A549 (cell line): Measurements from ENCODE around the gene ANK2. TPM values are rescaled to one million over a fixed set of nuclear protein-coding genes. Genes with fewer than 3 reads are reported as not detected.
A peak's percentile ranks its signal among the peaks of the same experiment; 100 is the strongest.

Experiments used
- ATAC-seq, 2 experiments: fragments of 200-7000 bp in 1 of 2; fragments of >200 bp in 1 of 2; cut with Nextera tagmentation in 1 of 2; cut with Tn5 transposase in 1 of 2; 3 replicates each; pipeline versions ENCODE4 v1.8.0 to v1.9.1; 2018 to 2020; ENCODE audit warnings: mild to moderate bottlenecking in 1 of 2, moderate library complexity in 1 of 2
- CTCF ChIA-PET: fragments of 300-600 bp; sonication (Branson Sonifier 250); formaldehyde crosslinking; extraction: SDS; loops from one replicate; lab custom pipeline; 2021; ENCODE audit warnings: antibody characterized with exemption, inconsistent platforms; lab: Yijun Ruan, JAX
- POLR2A ChIA-PET: fragments of 350-600 bp; formaldehyde crosslinking; extraction: SDS; loops from one replicate; lab custom pipeline; 2021; ENCODE audit warnings: antibody characterized with exemption, inconsistent platforms; lab: Yijun Ruan, JAX
- DNase-seq, 2 experiments: peaks; one replicate each; pipeline versions ENCODE4 v3.0.0 to v3.0.0-alpha.2; 2011 to 2016; ENCODE audit warnings: low read depth in 1 of 2, low spot score in 1 of 2
- FAIRE-seq: peaks from 2 replicates; lab custom pipeline; 2011; peaks lifted over from hg19 to GRCh38; lab: Jason Lieb, UNC
- H3K27ac ChIP-seq, 2 experiments: fragments of >200 bp; sonication (Bioruptor Twin); formaldehyde crosslinking; 3 replicates each; pipeline ENCODE4 v1.5.1; 2016 to 2017
- H3K4me1 ChIP-seq: fragments of >200 bp; sonication (Bioruptor Twin); formaldehyde crosslinking; 3 replicates; pipeline ENCODE4 v1.6.1; 2016
- H3K4me2 ChIP-seq: fragments of >200 bp; sonication (Bioruptor Twin); formaldehyde crosslinking; 3 replicates; pipeline ENCODE4 v1.6.1; 2016
- H3K4me3 ChIP-seq: fragments of >200 bp; sonication (Bioruptor Twin); formaldehyde crosslinking; 3 replicates; pipeline ENCODE4 v1.5.1; 2016
- H3K9me3 ChIP-seq: fragments of >200 bp; sonication (Bioruptor Twin); formaldehyde crosslinking; 3 replicates; pipeline ENCODE4 v1.6.1; 2016
- CEBPB ChIP-seq, 2 experiments: fragments of >200 bp in 1 of 2; sonication (Bioruptor Twin) in 1 of 2; formaldehyde crosslinking in 1 of 2; IDR thresholded peaks; 2 replicates each; pipeline ENCODE4 v1.6.1; 2012 to 2016
- CHD4 ChIP-seq: fragments of 200-600 bp; sonication (generic); IDR thresholded peaks from 2 replicates; pipeline ENCODE4 v1.6.1; 2016; ENCODE audit warnings: antibody characterized with exemption, mild to moderate bottlenecking, borderline replicate concordance
- EHF ChIP-seq: fragments of 250-450 bp; sonication (Bioruptor Pico); IDR thresholded peaks from 2 replicates; pipeline ENCODE4 v1.5.0; 2020; ENCODE audit warnings: mild to moderate bottlenecking
- EHMT2 ChIP-seq: fragments of 200-600 bp; sonication (generic); IDR thresholded peaks from 2 replicates; pipeline ENCODE4 v1.6.1; 2016; ENCODE audit warnings: antibody characterized with exemption, low read depth, mild to moderate bottlenecking, moderate library complexity
- ESRRA ChIP-seq: fragments of 150-350 bp; IDR thresholded peaks from 2 replicates; pipeline ENCODE4 v1.6.1; 2014; ENCODE audit warnings: mild to moderate bottlenecking, low read length, borderline replicate concordance
- FOXS1 ChIP-seq: fragments of 250-450 bp; sonication (Bioruptor Pico); IDR thresholded peaks from 2 replicates; pipeline ENCODE4 v1.5.0; 2020; ENCODE audit warnings: mild to moderate bottlenecking, moderate library complexity
- HEYL ChIP-seq: fragments of 250-450 bp; sonication (Bioruptor Pico); IDR thresholded peaks from 2 replicates; pipeline ENCODE4 v1.8.0; 2021; ENCODE audit warnings: mild to moderate bottlenecking, moderate library complexity
- HOXB13 ChIP-seq: fragments of 250-450 bp; sonication (Bioruptor Pico); IDR thresholded peaks from 2 replicates; pipeline ENCODE4 v1.5.0; 2020; ENCODE audit warnings: low read depth, mild to moderate bottlenecking, moderate library complexity
- HOXB5 ChIP-seq: fragments of 250-450 bp; sonication (Bioruptor Pico); IDR thresholded peaks from 2 replicates; pipeline ENCODE4 v1.5.0; 2020; ENCODE audit warnings: mild to moderate bottlenecking, moderate library complexity
- JUN ChIP-seq, 2 experiments: fragments of >200 bp; sonication (Bioruptor Twin); formaldehyde crosslinking; IDR thresholded peaks; 2 replicates in 1 of 2; 3 replicates in 1 of 2; pipeline ENCODE4 v1.6.1; 2016 to 2017
- JUNB ChIP-seq: fragments of >200 bp; sonication (Bioruptor Twin); formaldehyde crosslinking; IDR thresholded peaks from 2 replicates; pipeline ENCODE4 v1.6.1; 2016
- MAFK ChIP-seq: fragments of 450-650 bp; IDR thresholded peaks from 2 replicates; pipeline ENCODE4 v1.6.1; 2014; ENCODE audit not compliant: partially characterized antibody
- MAZ ChIP-seq: fragments of 150-350 bp; IDR thresholded peaks from 2 replicates; pipeline ENCODE4 v1.6.1; 2014; ENCODE audit warnings: antibody characterized with exemption, low read depth, low read length, borderline replicate concordance
- MYC ChIP-seq: IDR thresholded peaks from 2 replicates; pipeline ENCODE4 v1.6.1; 2012; ENCODE audit warnings: mild to moderate bottlenecking, inconsistent platforms, low read length, improper control_type of control experiment, borderline replicate concordance
- NFE2L2 ChIP-seq: fragments of 150-350 bp; conservative IDR thresholded peaks from 2 replicates; pipeline ENCODE4 v1.6.1; 2014; ENCODE audit warnings: low read length
- NR3C1 ChIP-seq: fragments of >200 bp; sonication (Bioruptor Twin); formaldehyde crosslinking; IDR thresholded peaks from 3 replicates; pipeline ENCODE4 v1.6.1; 2017
- PBX3 ChIP-seq: IDR thresholded peaks from 2 replicates; pipeline ENCODE4 v1.6.1; 2012
- POLR2AphosphoS2 ChIP-seq: conservative IDR thresholded peaks from 2 replicates; pipeline ENCODE4 v1.6.1; 2012; ENCODE audit warnings: low read length, improper control_type of control experiment, inconsistent platforms
- TP53 ChIP-seq: fragments of 250-450 bp; sonication (Bioruptor Pico); IDR thresholded peaks from 2 replicates; pipeline ENCODE4 v1.5.0; 2021; ENCODE audit warnings: mild to moderate bottlenecking, moderate library complexity
- USF2 ChIP-seq: fragments of 450-650 bp; IDR thresholded peaks from 2 replicates; pipeline ENCODE4 v1.6.1; 2014; ENCODE audit warnings: antibody characterized with exemption
- ZC3H11A ChIP-seq: fragments of 450-650 bp; IDR thresholded peaks from 2 replicates; pipeline ENCODE4 v1.6.1; 2014; ENCODE audit warnings: antibody characterized with exemption, mild to moderate bottlenecking
- ZSCAN20 ChIP-seq: fragments of 250-450 bp; sonication (Bioruptor Pico); IDR thresholded peaks from 2 replicates; pipeline ENCODE4 v1.8.0; 2022; ENCODE audit warnings: mild to moderate bottlenecking, moderate library complexity
- WGBS: methylation state at CpG from one replicate; pipeline ENCODE4 v1.1.6; 2017; ENCODE audit errors: missing lambda C conversion rate; 5-methylcytosine and 5-hydroxymethylcytosine counted together
- polyA plus RNA-seq, 4 experiments: library from polyadenylated mRNA; depleted of rRNA in 3 of 4; stranded (reverse); fragments of >200 nt; fragmentation: RNase III in 1 of 4; extraction: RNeasy Plus Mini Kit Qiagen cat#74134 plus additional on column Dnase treatment in 1 of 4; gene quantifications; 2 replicates in 3 of 4; 3 replicates in 1 of 4; pipeline ENCODE4 v1.2.3, GENCODE V29; 2011 to 2017

Gene ANK2
- polyA plus RNA-seq, 2 of the 4 experiments (the other 2 are of a cell fraction) = 1.4 to 3.1 TPM

DNA sequence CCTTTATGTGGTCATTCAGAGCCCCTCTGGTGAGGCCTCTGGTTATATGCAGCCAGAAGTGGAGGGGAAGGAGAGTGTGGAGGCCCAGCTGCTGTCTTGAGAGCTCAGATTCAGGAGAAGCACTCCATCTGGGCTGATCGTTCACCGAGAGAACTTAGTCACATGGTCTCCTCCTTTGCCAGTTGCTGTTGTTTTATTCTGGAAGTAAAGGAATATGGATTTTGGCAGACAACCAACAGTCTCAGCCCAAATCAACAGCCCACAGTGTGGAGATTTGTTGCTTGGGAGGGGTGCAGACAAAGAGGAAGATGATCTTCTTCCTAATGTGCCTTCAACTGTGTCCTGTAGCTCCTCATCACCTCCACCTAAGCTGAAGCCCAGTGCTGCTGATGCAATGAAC is 355.4 kb downstream of the ANK2 start:
- Histone ChIP-seq H3K27ac (no peak overlapping the region), H3K4me2 (no peak overlapping the region), H3K4me1 (no peaks in the 10 kb centered on the region), H3K9me3 (no peaks in the 10 kb centered on the region), H3K4me3 (no peak overlapping the region)
- DNase-seq (no peak), FAIRE-seq (no peak), ATAC-seq (no peak)
- WGBS = 94% methylated on average over 2 of the region's 2 CpGs
- CTCF ChIA-PET = no interaction called here
- POLR2A ChIA-PET = no interaction called here
- TF ChIP-seq PBX3 (no peak), EHMT2 (no peak), ZC3H11A (no peak), NFE2L2 (no peak), JUNB (no peak), TP53 (no peak), HOXB5 (CRISPR knock-in tag) (no peak), CEBPB (IDR thresholded peaks at IDR 0.05) (no peak), MAZ (no peak), JUN (IDR thresholded peaks at IDR 0.05) (no peak), CHD4 (no peak)

GRCh38 chr4:113405874-113406722 is 356.6 kb downstream of the ANK2 start:
- CTCF ChIA-PET = interaction anchor here (0.5 to 0.8 kb wide), 2 partner anchors 295 to 559 kb away, joined by 3 read pairs; no protein-coding TSS in a partner anchor

GRCh38 chr4:113406723-113407016 is 357.2 kb downstream of the ANK2 start:
- FAIRE-seq = no peak
- Histone ChIP-seq H3K4me3 (no peak overlapping the region), H3K27ac (no peak overlapping the region), H3K4me1 (no peaks in the 10 kb centered on the region; the same call in 2 of the 3 replicates), H3K4me2 (no peak overlapping the region), H3K9me3 (no peaks in the 10 kb centered on the region)
- CTCF ChIA-PET = interaction anchor here (0.5 to 0.8 kb wide), 2 partner anchors 295 to 558 kb away, joined by 3 read pairs; no protein-coding TSS in a partner anchor
- ATAC-seq = no peak
- WGBS = 69% methylated on average over 7 of the region's 7 CpGs
- POLR2A ChIA-PET = no interaction called here
- no peak for DNase-seq
- TF ChIP-seq ZSCAN20 (CRISPR knock-in tag) (no peak), FOXS1 (no peak), NFE2L2 (no peak)

More at GRCh38 chr4:113405874-113406722, 356.6 kb downstream of the ANK2 start:
- no peak overlapping the region for H3K4me2 ChIP-seq
- 85% methylated on average over 7 of the region's 7 CpGs for WGBS
- ATAC-seq = no peak
- no peak for FAIRE-seq
- H3K27ac ChIP-seq = no peak overlapping the region
- TF ChIP-seq HEYL (CRISPR knock-in tag) = no peak
- peak; percentile 73 for TF ChIP-seq MAFK
- H3K4me1 ChIP-seq = no peaks in the 10 kb centered on the region; the same call in 2 of the 3 replicates
- POLR2A ChIA-PET = no interaction called here
- no peak for DNase-seq
- H3K4me3 ChIP-seq = no peak overlapping the region
- H3K9me3 ChIP-seq = no peaks in the 10 kb centered on the region

GRCh38 chr4:113407409-113407808 is 358.0 kb downstream of the ANK2 start:
- no peak for FAIRE-seq
- ATAC-seq = no peak
- CTCF ChIA-PET = interaction anchor here (0.8 to 4.6 kb wide), 2 partner anchors 12 to 294 kb away, joined by 3 to 22 read pairs; no protein-coding TSS in a partner anchor
- no peak overlapping the region for H3K27ac ChIP-seq
- H3K4me1 ChIP-seq = no peaks in the 10 kb centered on the region; the same call in 2 of the 3 replicates
- H3K4me2 ChIP-seq = no peak overlapping the region
- H3K9me3 ChIP-seq = no peaks in the 10 kb centered on the region
- no peak for DNase-seq
- TF ChIP-seq CHD4 (no peak), NR3C1 (no peak), HOXB13 (CRISPR knock-in tag) (no peak), USF2 (no peak), ESRRA (no peak), MYC (no peak), EHF (no peak), ZC3H11A (no peak), NFE2L2 (no peak), POLR2AphosphoS2 (no peak), MAFK (no peak), CEBPB (IDR thresholded peaks at IDR 0.05) (no peak)
- H3K4me3 ChIP-seq = no peak overlapping the region
- 55% methylated on average over 2 of the region's 2 CpGs for WGBS
- POLR2A ChIA-PET = no interaction called here
